ENCODE results near the gene PCDHGC5.

Gene PCDHGC5

DNA sequence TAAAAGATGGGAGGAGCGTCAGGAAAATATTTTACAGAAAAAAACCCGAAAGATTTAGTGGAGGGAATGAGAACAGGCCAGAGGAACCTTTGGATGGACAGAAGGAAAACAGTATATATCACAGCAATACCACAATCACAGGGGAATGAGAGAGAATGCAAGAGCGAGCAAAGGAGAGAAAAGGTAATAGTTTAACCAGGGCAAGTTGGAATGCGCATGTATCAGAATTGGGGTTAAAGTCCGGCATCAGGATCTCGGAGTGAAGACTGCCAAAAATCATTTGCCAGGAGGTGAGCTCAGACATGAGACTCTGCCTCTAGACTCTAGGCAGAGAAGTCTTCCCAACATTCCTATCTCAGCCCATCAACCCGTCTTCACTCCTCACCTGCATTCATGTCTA is 36.8 kb downstream of the PCDHGC5 start:
- Histone ChIP-seq H4K20me1 (ENCODE audit: insufficient read depth, low read length) (no peaks in the 10 kb centered on the region), H2AFZ (ENCODE audit: low read length) (no peak overlapping the region)

DNA sequence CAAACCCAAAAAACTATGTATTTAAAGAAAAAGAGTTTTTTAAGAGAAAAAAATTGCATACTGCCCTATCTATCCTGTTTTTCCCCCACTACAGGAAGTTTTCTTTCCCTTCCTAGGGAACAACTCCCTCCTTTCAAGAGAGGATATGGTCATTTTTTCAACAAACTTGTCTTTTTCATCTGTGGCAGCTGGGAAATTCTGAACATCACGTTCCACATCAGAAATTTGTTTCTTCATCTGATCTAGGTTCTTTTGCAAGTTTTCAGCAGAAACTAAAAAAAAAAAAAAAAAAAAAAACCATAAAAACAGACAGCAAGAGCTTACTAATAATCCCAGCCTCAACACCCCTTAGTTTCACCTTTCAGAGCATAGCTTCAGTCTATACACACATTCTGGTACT is 38.5 kb downstream of the PCDHGC5 start:
- peaks cover 48% of the 10 kb centered on the region for H3K36me3 ChIP-seq (ENCODE audit: insufficient read depth, low read length)
- no peak overlapping the region for H3K4me3 ChIP-seq (ENCODE audit: low read depth, low read length, poor library complexity, severe bottlenecking)
- H3K4me1 ChIP-seq (ENCODE audit: insufficient read depth, low read length, severe bottlenecking) = peaks cover 54% of the 10 kb centered on the region
- no peaks in the 10 kb centered on the region for H4K20me1 ChIP-seq (ENCODE audit: insufficient read depth, low read length)
- H3K27me3 ChIP-seq (ENCODE audit: insufficient read depth, low read length) = no peaks in the 10 kb centered on the region
- no peak overlapping the region for H2AFZ ChIP-seq (ENCODE audit: low read length)
- no peaks in the 10 kb centered on the region; the same call in 1 of the 2 replicates for H3F3A ChIP-seq (ENCODE audit: insufficient read depth, low read length)
- no peaks in the 10 kb centered on the region for H3K79me2 ChIP-seq (ENCODE audit: insufficient read depth, low read length)
- no peak overlapping the region for H3K4me2 ChIP-seq (ENCODE audit: low read length)
- peak overlapping the region; percentile 83 for H3K27ac ChIP-seq (ENCODE audit: low read depth, low read length, poor library complexity, severe bottlenecking)
- H3K9me3 ChIP-seq (ENCODE audit: low read length) = no peaks in the 10 kb centered on the region
- no peak overlapping the region; the same call in 1 of the 2 replicates for H3K9ac ChIP-seq (ENCODE audit: low read length)
- TF ChIP-seq EZH2 (IDR thresholded peaks at IDR 0.05; ENCODE audit: borderline replicate concordance, low read length) = no peak
- TF ChIP-seq, protein P1, sequence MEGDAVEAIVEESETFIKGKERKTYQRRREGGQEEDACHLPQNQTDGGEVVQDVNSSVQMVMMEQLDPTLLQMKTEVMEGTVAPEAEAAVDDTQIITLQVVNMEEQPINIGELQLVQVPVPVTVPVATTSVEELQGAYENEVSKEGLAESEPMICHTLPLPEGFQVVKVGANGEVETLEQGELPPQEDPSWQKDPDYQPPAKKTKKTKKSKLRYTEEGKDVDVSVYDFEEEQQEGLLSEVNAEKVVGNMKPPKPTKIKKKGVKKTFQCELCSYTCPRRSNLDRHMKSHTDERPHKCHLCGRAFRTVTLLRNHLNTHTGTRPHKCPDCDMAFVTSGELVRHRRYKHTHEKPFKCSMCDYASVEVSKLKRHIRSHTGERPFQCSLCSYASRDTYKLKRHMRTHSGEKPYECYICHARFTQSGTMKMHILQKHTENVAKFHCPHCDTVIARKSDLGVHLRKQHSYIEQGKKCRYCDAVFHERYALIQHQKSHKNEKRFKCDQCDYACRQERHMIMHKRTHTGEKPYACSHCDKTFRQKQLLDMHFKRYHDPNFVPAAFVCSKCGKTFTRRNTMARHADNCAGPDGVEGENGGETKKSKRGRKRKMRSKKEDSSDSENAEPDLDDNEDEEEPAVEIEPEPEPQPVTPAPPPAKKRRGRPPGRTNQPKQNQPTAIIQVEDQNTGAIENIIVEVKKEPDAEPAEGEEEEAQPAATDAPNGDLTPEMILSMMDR (IDR thresholded peaks at IDR 0.05; ENCODE audit: low read length) = no peak
- no peaks in the 10 kb centered on the region for H3K9me2 ChIP-seq (ENCODE audit: low read depth, low read length)

More for the DNA sequence above, 36.8 kb downstream of the PCDHGC5 start:
- Histone ChIP-seq H3K4me1 (ENCODE audit: insufficient read depth, low read length, severe bottlenecking) (peaks cover 49% of the 10 kb centered on the region), H3K27ac (ENCODE audit: low read depth, low read length, poor library complexity, severe bottlenecking) (peak overlapping the region; percentile 83), H3K9me2 (ENCODE audit: low read depth, low read length) (no peaks in the 10 kb centered on the region), H3K79me2 (ENCODE audit: insufficient read depth, low read length) (no peaks in the 10 kb centered on the region), H3K9me3 (ENCODE audit: low read length) (no peaks in the 10 kb centered on the region), H3K36me3 (ENCODE audit: insufficient read depth, low read length) (peaks cover 65% of the 10 kb centered on the region), H3K9ac (ENCODE audit: low read length) (peak overlapping the region; percentile 39; the same call in 1 of the 2 replicates), H3K27me3 (ENCODE audit: insufficient read depth, low read length) (no peaks in the 10 kb centered on the region), H3K4me3 (ENCODE audit: low read depth, low read length, poor library complexity, severe bottlenecking) (no peak overlapping the region), H3F3A (ENCODE audit: insufficient read depth, low read length) (no peaks in the 10 kb centered on the region; the same call in 1 of the 2 replicates), H3K4me2 (ENCODE audit: low read length) (peak overlapping the region; percentile 48; the same call in 1 of the 2 replicates)
- TF ChIP-seq, protein P1 (IDR thresholded peaks at IDR 0.05; ENCODE audit: low read length) = no peak
- TF ChIP-seq EZH2 (IDR thresholded peaks at IDR 0.05; ENCODE audit: borderline replicate concordance, low read length) = no peak

DNA sequence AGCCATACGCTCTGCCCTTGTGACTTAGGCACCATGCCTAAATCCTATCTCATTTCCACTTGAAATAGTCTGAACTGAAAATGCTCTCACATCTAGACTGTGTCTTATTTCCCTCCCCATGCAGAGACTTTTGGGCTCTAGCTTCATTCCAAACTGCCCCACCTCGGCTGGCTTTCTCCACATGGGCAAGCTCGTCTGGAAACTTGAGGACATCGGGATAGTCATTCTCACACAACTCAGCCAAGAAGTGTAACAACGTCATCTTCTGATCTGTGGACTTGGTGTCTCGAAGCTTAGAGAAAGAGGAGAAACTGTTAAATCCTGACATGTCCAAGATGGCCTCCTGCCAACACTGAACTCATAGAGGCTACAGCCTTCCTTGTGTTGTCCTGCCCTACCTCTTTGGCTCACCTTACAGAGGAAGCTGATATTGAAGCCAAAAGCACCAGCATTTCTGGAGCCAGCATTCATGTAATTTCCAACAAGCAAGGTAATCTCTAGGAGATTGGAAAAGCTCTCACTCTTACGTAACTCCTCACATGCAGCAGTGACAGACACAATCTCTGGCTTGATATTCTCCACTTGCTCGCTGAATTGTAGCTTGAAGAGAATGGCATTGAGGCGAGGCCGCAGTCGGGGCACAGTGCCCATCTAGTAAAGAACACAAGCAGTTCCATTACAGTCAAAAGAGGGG is 39.6 kb downstream of the PCDHGC5 start:
- Histone ChIP-seq H3K4me3 (ENCODE audit: low read depth, low read length, poor library complexity, severe bottlenecking) (no peak overlapping the region), H3K36me3 (ENCODE audit: insufficient read depth, low read length) (peaks cover 44% of the 10 kb centered on the region), H3K9me2 (ENCODE audit: low read depth, low read length) (no peaks in the 10 kb centered on the region), H3K27me3 (ENCODE audit: insufficient read depth, low read length) (no peaks in the 10 kb centered on the region), H3F3A (ENCODE audit: insufficient read depth, low read length) (no peaks in the 10 kb centered on the region; the same call in 1 of the 2 replicates), H3K4me2 (ENCODE audit: low read length) (peak overlapping the region; percentile 12; the same call in 1 of the 2 replicates), H3K27ac (ENCODE audit: low read depth, low read length, poor library complexity, severe bottlenecking) (peak overlapping the region; percentile 83), H3K4me1 (ENCODE audit: insufficient read depth, low read length, severe bottlenecking) (peaks cover 54% of the 10 kb centered on the region), H4K20me1 (ENCODE audit: insufficient read depth, low read length) (no peaks in the 10 kb centered on the region), H3K9me3 (ENCODE audit: low read length) (no peaks in the 10 kb centered on the region), H3K9ac (ENCODE audit: low read length) (no peak overlapping the region; the same call in 1 of the 2 replicates), H2AFZ (ENCODE audit: low read length) (no peak overlapping the region), H3K79me2 (ENCODE audit: insufficient read depth, low read length) (no peaks in the 10 kb centered on the region)
- no peak for TF ChIP-seq EZH2 (IDR thresholded peaks at IDR 0.05; ENCODE audit: borderline replicate concordance, low read length)
- TF ChIP-seq, protein P1 (IDR thresholded peaks at IDR 0.05; ENCODE audit: low read length) = no peak

Measured in OCI-LY1 (cell line).